OCI-LY1 (cell line): ENCODE data around the gene NEMF.
A peak's percentile ranks its signal among the peaks of the same experiment; 100 is the strongest.

Source experiments
- H2AFZ ChIP-seq: fragments of 200-600 bp; sonication (generic), shearing (Covaris generic); 2 replicates; pipeline ENCODE4 v1.6.0; 2014; ENCODE audit warnings: antibody characterized with exemption, mild to moderate bottlenecking, low read length
- H3F3A ChIP-seq: fragments of 200-600 bp; sonication (generic), shearing (Covaris generic); 2 replicates; pipeline ENCODE4 v1.6.0; 2014; ENCODE audit warnings: mild to moderate bottlenecking, antibody characterized with exemption, low read length, moderate library complexity; ENCODE audit not compliant: insufficient read depth
- H3K27ac ChIP-seq: fragments of 200-600 bp; sonication (generic); 2 replicates; pipeline ENCODE4 v1.5.1; 2014; ENCODE audit warnings: low read length, mixed run types, mild to moderate bottlenecking, low read depth; ENCODE audit not compliant: poor library complexity, severe bottlenecking
- H3K27me3 ChIP-seq: fragments of 200-600 bp; sonication (generic); 2 replicates; pipeline ENCODE4 v1.6.0; 2014; ENCODE audit warnings: antibody characterized with exemption, mild to moderate bottlenecking, low read length, moderate library complexity; ENCODE audit not compliant: insufficient read depth
- H3K36me3 ChIP-seq: fragments of 200-600 bp; sonication (generic); 2 replicates; pipeline ENCODE4 v1.6.1; 2014; ENCODE audit warnings: mild to moderate bottlenecking, antibody characterized with exemption, low read length, moderate library complexity, mixed read lengths; ENCODE audit not compliant: insufficient read depth
- H3K4me1 ChIP-seq: fragments of 200-600 bp; sonication (generic); 2 replicates; pipeline ENCODE4 v1.5.1; 2014; ENCODE audit warnings: mild to moderate bottlenecking, low read length, moderate library complexity; ENCODE audit not compliant: insufficient read depth, severe bottlenecking
- H3K4me2 ChIP-seq: fragments of 200-600 bp; sonication (generic), shearing (Covaris generic); 2 replicates; pipeline ENCODE4 v1.6.1; 2014; ENCODE audit warnings: low read length
- H3K4me3 ChIP-seq: fragments of 200-600 bp; sonication (generic); 2 replicates; pipeline ENCODE4 v1.5.1; 2014; ENCODE audit warnings: low read length, low read depth, mild to moderate bottlenecking, mixed read lengths; ENCODE audit not compliant: poor library complexity, severe bottlenecking
- H3K79me2 ChIP-seq: fragments of 200-600 bp; shearing (Covaris generic); 2 replicates; pipeline ENCODE4 v1.6.1; 2016; ENCODE audit warnings: mixed run types, low read length, mixed read lengths; ENCODE audit not compliant: insufficient read depth
- H3K9ac ChIP-seq: fragments of 200-600 bp; sonication (generic), shearing (Covaris generic); 2 replicates; pipeline ENCODE4 v1.6.1; 2014; ENCODE audit warnings: mild to moderate bottlenecking, low read length, mixed read lengths
- H3K9me2 ChIP-seq: fragments of 200-600 bp; sonication (generic), shearing (Covaris generic); 2 replicates; pipeline ENCODE4 v1.6.1; 2014; ENCODE audit warnings: low read depth, mild to moderate bottlenecking, low read length, mixed read lengths
- H3K9me3 ChIP-seq: fragments of 200-600 bp; shearing (Covaris generic); 2 replicates; pipeline ENCODE4 v1.6.1; 2014; ENCODE audit warnings: low read length, mixed read lengths
- H4K20me1 ChIP-seq: fragments of 200-600 bp; sonication (generic), shearing (Covaris generic); 2 replicates; pipeline ENCODE4 v1.6.0; 2016; ENCODE audit warnings: mild to moderate bottlenecking, low read length; ENCODE audit not compliant: insufficient read depth
- EZH2 ChIP-seq: fragments of 200-600 bp; sonication (generic), shearing (Covaris generic); IDR thresholded peaks from 2 replicates; pipeline ENCODE4 v1.8.0; 2017; ENCODE audit warnings: borderline replicate concordance, mixed run types, mild to moderate bottlenecking, antibody characterized with exemption, low read length, moderate library complexity, mixed read lengths
- TF ChIP-seq, protein P1 (sequence below): fragments of 200-600 bp; sonication (generic), shearing (Covaris generic); IDR thresholded peaks from 2 replicates; pipeline ENCODE4 v1.5.1; 2017; ENCODE audit warnings: mild to moderate bottlenecking, antibody characterized with exemption, low read length, moderate library complexity, mixed read lengths

Gene NEMF

GRCh38 chr14:49769581-49770211 is 82.9 kb downstream of the NEMF start:
- no peaks in the 10 kb centered on the region for H3F3A ChIP-seq
- H2AFZ ChIP-seq: no peak overlapping the region
- H3K36me3 ChIP-seq: peaks cover 16% of the 10 kb centered on the region; the same call in 1 of the 2 replicates
- H3K9me2 ChIP-seq: no peaks in the 10 kb centered on the region
- H4K20me1 ChIP-seq: no peaks in the 10 kb centered on the region
- no peak for TF ChIP-seq EZH2
- TF ChIP-seq, protein P1, sequence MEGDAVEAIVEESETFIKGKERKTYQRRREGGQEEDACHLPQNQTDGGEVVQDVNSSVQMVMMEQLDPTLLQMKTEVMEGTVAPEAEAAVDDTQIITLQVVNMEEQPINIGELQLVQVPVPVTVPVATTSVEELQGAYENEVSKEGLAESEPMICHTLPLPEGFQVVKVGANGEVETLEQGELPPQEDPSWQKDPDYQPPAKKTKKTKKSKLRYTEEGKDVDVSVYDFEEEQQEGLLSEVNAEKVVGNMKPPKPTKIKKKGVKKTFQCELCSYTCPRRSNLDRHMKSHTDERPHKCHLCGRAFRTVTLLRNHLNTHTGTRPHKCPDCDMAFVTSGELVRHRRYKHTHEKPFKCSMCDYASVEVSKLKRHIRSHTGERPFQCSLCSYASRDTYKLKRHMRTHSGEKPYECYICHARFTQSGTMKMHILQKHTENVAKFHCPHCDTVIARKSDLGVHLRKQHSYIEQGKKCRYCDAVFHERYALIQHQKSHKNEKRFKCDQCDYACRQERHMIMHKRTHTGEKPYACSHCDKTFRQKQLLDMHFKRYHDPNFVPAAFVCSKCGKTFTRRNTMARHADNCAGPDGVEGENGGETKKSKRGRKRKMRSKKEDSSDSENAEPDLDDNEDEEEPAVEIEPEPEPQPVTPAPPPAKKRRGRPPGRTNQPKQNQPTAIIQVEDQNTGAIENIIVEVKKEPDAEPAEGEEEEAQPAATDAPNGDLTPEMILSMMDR: no peak
- peak overlapping the region; percentile 96 for H3K4me2 ChIP-seq
- H3K9ac ChIP-seq: peak overlapping the region; percentile 98
- H3K27ac ChIP-seq: peak overlapping the region; percentile 74
- H3K4me1 ChIP-seq: peaks cover 36% of the 10 kb centered on the region
- no peaks in the 10 kb centered on the region for H3K27me3 ChIP-seq
- H3K79me2 ChIP-seq: peaks cover 16% of the 10 kb centered on the region; the same call in 1 of the 2 replicates
- H3K9me3 ChIP-seq: no peaks in the 10 kb centered on the region
- peak overlapping the region; percentile 92 for H3K4me3 ChIP-seq

DNA sequence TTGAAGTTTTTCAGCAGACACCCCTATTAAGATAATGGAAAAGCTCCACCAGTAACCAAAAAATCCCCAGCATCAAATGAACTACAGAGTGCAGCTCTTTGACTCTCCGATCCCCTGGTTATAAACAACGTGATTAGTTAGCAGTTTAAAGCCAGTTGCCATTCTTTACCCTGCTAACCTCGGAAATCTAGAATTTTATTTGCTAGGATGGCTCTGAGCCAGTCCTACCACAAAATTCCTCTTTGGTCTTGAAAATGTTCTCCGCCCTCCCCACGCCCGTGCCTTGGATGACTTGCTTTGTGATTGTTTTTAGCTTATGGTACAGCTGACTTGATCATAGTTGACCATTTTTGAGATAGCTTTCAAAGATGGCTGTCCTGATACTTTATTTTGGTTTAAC is 83.4 kb downstream of the NEMF start:
- Histone ChIP-seq H3K9me3 (no peaks in the 10 kb centered on the region), H3K4me3 (peak overlapping the region; percentile 92), H3F3A (no peaks in the 10 kb centered on the region), H2AFZ (no peak overlapping the region), H4K20me1 (no peaks in the 10 kb centered on the region), H3K27ac (peak overlapping the region; percentile 74), H3K9me2 (no peaks in the 10 kb centered on the region), H3K9ac (peak overlapping the region; percentile 98), H3K27me3 (no peaks in the 10 kb centered on the region), H3K79me2 (peaks cover 16% of the 10 kb centered on the region; the same call in 1 of the 2 replicates), H3K4me1 (peaks cover 36% of the 10 kb centered on the region), H3K4me2 (peak overlapping the region; percentile 96), H3K36me3 (peaks cover 11% of the 10 kb centered on the region; the same call in 1 of the 2 replicates)
- no peak for TF ChIP-seq EZH2
- TF ChIP-seq, protein P1: no peak

GRCh38 chr14:49768301-49769121 is 84.1 kb downstream of the NEMF start:
- Histone ChIP-seq H3K27me3 (no peaks in the 10 kb centered on the region), H3K27ac (peak overlapping the region; percentile 74), H2AFZ (no peak overlapping the region), H3K9me3 (no peaks in the 10 kb centered on the region), H3F3A (no peaks in the 10 kb centered on the region), H3K9me2 (no peaks in the 10 kb centered on the region), H4K20me1 (no peaks in the 10 kb centered on the region), H3K36me3 (peaks cover 8% of the 10 kb centered on the region; the same call in 1 of the 2 replicates), H3K9ac (peak overlapping the region; percentile 98), H3K4me2 (peak overlapping the region; percentile 96), H3K4me3 (peak overlapping the region; percentile 92), H3K79me2 (peaks cover 16% of the 10 kb centered on the region; the same call in 1 of the 2 replicates), H3K4me1 (peaks cover 36% of the 10 kb centered on the region)
- TF ChIP-seq, protein P1: no peak
- no peak for TF ChIP-seq EZH2
